Parathyroid adenoma (tissue), 2 donors: Measurements from ENCODE around the gene OR10G3.
A peak's percentile ranks its signal among the peaks of the same experiment; 100 is the strongest.

Source experiments
- H2AFZ ChIP-seq: fragments of 300-600 bp; sonication (generic); one replicate; pipeline ENCODE4 v1.7.0; 2017; ENCODE audit warnings: antibody characterized with exemption, mild to moderate bottlenecking
- H3K27ac ChIP-seq: fragments of 300-600 bp; sonication (generic); one replicate; pipeline ENCODE4 v1.7.0; 2017
- H3K27me3 ChIP-seq: fragments of 300-600 bp; sonication (generic); one replicate; pipeline ENCODE4 v1.7.0; 2017; ENCODE audit warnings: low read length; ENCODE audit not compliant: control insufficient read depth, insufficient read depth
- H3K36me3 ChIP-seq: fragments of 300-600 bp; sonication (generic); one replicate; pipeline ENCODE4 v1.7.0; 2017; ENCODE audit warnings: low read length; ENCODE audit not compliant: control insufficient read depth, insufficient read depth
- H3K4me1 ChIP-seq: fragments of 300-600 bp; sonication (generic); one replicate; pipeline ENCODE4 v1.7.0; 2017; ENCODE audit warnings: control low read depth
- H3K4me2 ChIP-seq: fragments of 300-600 bp; sonication (generic); one replicate; pipeline ENCODE4 v1.7.0; 2017; ENCODE audit warnings: low read length
- H3K4me3 ChIP-seq: fragments of 300-600 bp; sonication (generic); one replicate; pipeline ENCODE4 v1.7.0; 2017; ENCODE audit warnings: low read depth, low read length
- H3K79me2 ChIP-seq: fragments of 300-600 bp; sonication (generic); one replicate; pipeline ENCODE4 v1.7.0; 2017; ENCODE audit warnings: control low read depth
- H3K9ac ChIP-seq: fragments of 300-600 bp; sonication (generic); one replicate; pipeline ENCODE4 v1.7.0; 2017; ENCODE audit warnings: mild to moderate bottlenecking
- H3K9me3 ChIP-seq: fragments of 300-600 bp; sonication (generic); one replicate; pipeline ENCODE4 v1.7.0; 2017; ENCODE audit warnings: low read length; ENCODE audit not compliant: control insufficient read depth
- CTCF ChIP-seq: fragments of 300-600 bp; sonication (generic); IDR thresholded peaks from one replicate; pipeline ENCODE4 v1.7.0; 2017; ENCODE audit warnings: antibody characterized with exemption, mild to moderate bottlenecking
- donor health status: primary hyperparathyroidism.

The OR10G3 gene

GRCh38 chr14:21533294-21533693 is 46.6 kb downstream of the OR10G3 start:
- no peak for TF ChIP-seq CTCF
- H3K79me2 ChIP-seq = no peaks in the 10 kb centered on the region
- H3K4me2 ChIP-seq = no peak overlapping the region
- H3K27me3 ChIP-seq = no peaks in the 10 kb centered on the region
- H3K4me1 ChIP-seq = peaks cover 7% of the 10 kb centered on the region
- H3K36me3 ChIP-seq = no peaks in the 10 kb centered on the region
- no peaks in the 10 kb centered on the region for H3K9me3 ChIP-seq
- H3K27ac ChIP-seq = no peak overlapping the region
- H3K4me3 ChIP-seq = no peak overlapping the region
- no peak overlapping the region for H3K9ac ChIP-seq
- H2AFZ ChIP-seq = no peak overlapping the region

GRCh38 chr14:21529515-21529914 is 50.4 kb downstream of the OR10G3 start:
- Histone ChIP-seq H3K4me3 (peak overlapping the region; percentile 22), H3K27me3 (no peaks in the 10 kb centered on the region), H2AFZ (no peak overlapping the region), H3K27ac (no peak overlapping the region), H3K4me1 (peaks cover 5% of the 10 kb centered on the region), H3K9me3 (no peaks in the 10 kb centered on the region), H3K79me2 (no peaks in the 10 kb centered on the region), H3K36me3 (no peaks in the 10 kb centered on the region), H3K4me2 (peak overlapping the region; percentile 13), H3K9ac (no peak overlapping the region)
- no peak for TF ChIP-seq CTCF

GRCh38 chr14:21528381-21529348 is 51.2 kb downstream of the OR10G3 start:
- no peak overlapping the region for H3K9ac ChIP-seq
- peak overlapping the region; percentile 13 for H3K4me2 ChIP-seq
- H2AFZ ChIP-seq = peak overlapping the region; percentile 24
- H3K27ac ChIP-seq = peak overlapping the region; percentile 46
- H3K4me3 ChIP-seq = peak overlapping the region; percentile 22
- no peaks in the 10 kb centered on the region for H3K27me3 ChIP-seq
- no peaks in the 10 kb centered on the region for H3K79me2 ChIP-seq
- peaks cover 5% of the 10 kb centered on the region for H3K4me1 ChIP-seq
- no peaks in the 10 kb centered on the region for H3K36me3 ChIP-seq
- TF ChIP-seq CTCF = no peak
- H3K9me3 ChIP-seq = no peaks in the 10 kb centered on the region

- Histone ChIP-seq H3K4me2 (peak overlapping the region; percentile 81), H3K9me3 (no peaks in the 10 kb centered on the region), H2AFZ (peak overlapping the region; percentile 99), H3K4me3 (no peak overlapping the region), H3K9ac (no peak overlapping the region), H3K27ac (peak overlapping the region; percentile 59), H3K79me2 (no peaks in the 10 kb centered on the region), H3K36me3 (no peaks in the 10 kb centered on the region), H3K27me3 (no peaks in the 10 kb centered on the region), H3K4me1 (peaks cover 5% of the 10 kb centered on the region)
- no peak for TF ChIP-seq CTCF
These were observed 52.6 kb downstream of the OR10G3 start for GRCh38 chr14:21527318-21527679.
